Bladder microvascular endothelial cell (primary cell): ENCODE measurements around the gene NAB1. TPM values are rescaled to one million over a fixed set of nuclear protein-coding genes. Genes with fewer than 3 reads are reported as not detected.

Source experiments
- total RNA-seq: library from RNA; depleted of rRNA; stranded (reverse); fragments of >200 nt; gene quantifications from 2 replicates; pipeline ENCODE4 v1.2.3, GENCODE V29; 2014

Gene NAB1
- total RNA-seq: 21.4 and 49.8 TPM in 2 replicates

GRCh38 chr2:190649035-190649797 lies at the start of gene NAB1:
Gene NAB1 (plus strand): TSS chr2:190649083. CDS start chr2:190659177, 10,094 bp downstream.

Other genes with a start within 250 kb of the NAB1 start
- 4.0 and 5.7 TPM in 2 replicates for gene MFSD6, start 240.7 kb upstream of the NAB1 start, total RNA-seq
- gene NEMP2, start 114.4 kb upstream of the NAB1 start, total RNA-seq: 1.6 and 5.0 TPM in 2 replicates
- 103 and 421 TPM in 2 replicates for gene GLS, start 231.7 kb downstream of the NAB1 start, total RNA-seq